ENCODE data around the gene MAMDC4.
"Not testable (repeated sequence)": the region's sequence is repeated elsewhere in the genome, so short reads cannot be mapped to it uniquely, and the experiment has no call there.

Gene MAMDC4

DNA sequence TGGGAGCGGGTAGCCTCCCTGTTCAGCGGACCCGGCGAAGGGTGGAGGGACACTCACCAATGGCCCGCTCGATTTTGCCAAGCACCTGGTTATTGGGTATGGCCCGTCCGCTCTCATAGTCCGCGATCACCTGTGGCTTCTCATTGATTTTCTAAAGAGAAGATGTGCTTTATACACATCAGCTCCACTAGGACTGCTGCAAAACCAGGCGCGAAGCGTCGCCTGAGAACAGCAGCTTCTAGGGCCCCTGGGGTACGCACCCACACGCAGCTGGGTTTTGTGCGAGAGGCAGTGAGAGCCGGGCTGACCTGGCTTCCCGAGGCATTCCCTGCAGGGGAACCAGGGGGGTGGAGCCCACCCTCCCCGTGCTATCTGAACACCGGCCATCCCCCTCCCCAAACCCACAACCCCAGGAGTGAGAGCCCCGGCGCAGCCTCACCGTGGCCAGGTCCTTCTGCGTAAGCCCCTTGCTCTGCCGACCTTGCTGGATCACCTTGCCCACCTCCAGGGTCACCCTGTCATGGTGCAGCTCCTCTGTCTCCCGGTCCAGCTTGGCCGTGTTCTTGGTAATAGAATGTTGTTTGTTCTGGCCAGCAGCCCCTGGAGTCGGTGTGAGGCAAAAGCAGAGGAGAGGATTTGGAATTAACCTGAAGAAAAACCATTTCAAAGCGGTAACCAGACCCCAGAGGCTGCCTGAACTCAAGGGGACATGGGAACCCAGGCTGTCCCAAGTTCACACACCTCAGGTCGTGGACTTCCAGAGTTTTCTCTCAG is 10.9 kb downstream of the MAMDC4 start:
- DNase-seq = no peak

DNA sequence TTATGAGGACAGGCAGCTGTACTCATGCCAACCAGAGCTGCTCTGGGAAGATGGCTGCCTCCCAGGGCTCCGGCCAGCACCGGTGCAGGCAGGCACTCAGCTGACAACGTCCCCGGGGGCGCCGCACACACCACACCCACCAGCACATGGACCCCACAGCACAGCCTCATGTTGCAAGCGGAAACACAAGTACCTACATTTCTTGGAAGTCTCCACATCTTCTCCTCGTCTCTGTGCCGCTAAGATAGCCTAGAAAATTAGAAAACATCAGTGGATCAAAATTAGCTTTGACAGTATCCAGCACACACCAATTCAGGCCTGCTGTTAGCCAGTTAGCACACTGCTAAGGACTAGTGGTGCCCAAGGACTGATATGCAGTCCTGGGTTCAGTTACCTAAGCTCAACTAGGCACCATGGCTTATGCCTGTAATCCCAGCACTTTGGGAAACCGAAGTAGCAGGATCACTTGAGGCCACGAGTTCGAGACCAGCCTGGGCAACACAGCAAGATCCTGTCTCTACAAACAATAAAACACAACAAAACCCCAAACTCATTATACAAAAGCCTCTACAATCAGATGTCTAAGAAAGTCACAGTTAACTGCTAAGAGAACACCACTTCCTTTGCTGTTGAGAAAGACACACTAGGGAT is 11.6 kb downstream of the MAMDC4 start:
- no peak for DNase-seq

DNA sequence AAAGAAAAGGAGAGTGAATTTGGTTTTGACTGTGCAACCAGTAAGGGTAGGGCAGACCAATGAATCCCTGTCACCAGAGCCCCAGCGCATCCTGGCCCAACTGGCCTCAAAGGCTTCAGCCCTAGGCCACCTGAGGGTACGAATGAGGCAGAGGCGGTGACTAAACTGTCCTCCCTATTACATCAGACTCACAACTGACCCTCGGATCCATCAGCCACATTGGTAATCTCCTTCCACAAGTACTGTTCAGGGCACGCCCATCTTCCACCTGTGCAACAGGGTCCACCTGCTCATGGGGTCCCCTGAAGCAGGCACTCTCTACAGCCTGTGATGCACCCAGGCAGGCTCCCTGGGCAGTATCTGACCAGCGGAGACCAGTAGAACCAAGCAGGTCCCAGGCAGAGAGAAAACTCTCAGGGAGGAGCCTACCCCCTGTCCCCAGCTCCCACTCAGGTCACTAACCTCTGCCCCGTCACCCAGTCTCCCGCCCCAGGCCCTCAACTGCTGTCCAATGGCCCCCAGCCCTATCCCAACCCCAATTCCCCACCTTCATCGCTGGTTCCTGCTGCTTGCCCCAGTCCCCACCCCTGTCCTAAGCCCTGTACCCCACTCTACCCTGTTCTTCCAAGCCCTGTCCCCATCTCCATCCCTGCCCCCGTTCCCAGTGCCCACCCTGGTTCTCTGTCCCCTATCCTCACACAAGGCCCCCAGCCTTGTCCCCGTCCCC is 13.1 kb downstream of the MAMDC4 start:
- no peak for DNase-seq

DNA sequence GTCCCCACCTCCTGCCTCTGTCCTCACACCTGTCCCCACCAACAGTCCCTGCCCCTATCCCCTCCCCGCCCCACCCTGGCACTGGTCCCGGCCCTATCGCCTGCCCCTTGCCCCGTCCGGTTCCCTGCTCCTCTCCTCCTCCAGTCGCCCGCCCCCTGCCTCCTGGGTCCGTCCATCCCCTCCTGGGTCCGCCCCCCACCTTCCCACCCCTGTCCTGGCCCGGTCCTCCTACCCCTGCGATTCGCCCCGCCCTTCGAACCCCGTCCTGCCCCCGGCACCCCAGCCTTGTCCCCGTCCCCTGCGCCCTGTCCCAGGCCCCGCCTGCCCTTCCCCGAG is 13.6 kb downstream of the MAMDC4 start:
- no peak for DNase-seq

DNA sequence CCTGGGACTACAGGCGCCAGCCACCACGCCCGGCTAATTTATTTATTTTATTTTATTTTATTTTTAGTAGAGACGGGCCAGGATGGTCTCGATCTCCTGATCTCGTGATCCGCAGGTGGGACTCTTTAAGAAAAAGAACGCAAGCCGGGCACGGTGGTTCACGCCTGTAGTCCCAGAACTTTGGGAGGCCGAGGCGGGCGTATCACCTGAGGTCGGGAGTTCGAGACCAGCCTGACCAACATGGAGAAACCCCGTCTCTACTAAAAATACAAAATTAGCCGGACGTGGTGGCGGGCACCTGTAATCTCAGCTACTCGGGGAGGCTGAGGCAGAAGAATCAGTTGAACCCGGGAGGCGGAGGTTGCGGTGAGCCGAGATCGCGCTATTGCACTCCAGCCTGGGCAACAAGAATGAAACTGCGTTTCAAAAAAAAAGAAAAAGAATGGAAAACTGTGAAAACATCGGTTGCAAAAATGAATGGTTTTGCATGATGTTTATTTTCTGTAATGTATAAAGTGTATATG is 14.8 kb downstream of the MAMDC4 start:
- DNase-seq = not testable (repeated sequence)

DNA sequence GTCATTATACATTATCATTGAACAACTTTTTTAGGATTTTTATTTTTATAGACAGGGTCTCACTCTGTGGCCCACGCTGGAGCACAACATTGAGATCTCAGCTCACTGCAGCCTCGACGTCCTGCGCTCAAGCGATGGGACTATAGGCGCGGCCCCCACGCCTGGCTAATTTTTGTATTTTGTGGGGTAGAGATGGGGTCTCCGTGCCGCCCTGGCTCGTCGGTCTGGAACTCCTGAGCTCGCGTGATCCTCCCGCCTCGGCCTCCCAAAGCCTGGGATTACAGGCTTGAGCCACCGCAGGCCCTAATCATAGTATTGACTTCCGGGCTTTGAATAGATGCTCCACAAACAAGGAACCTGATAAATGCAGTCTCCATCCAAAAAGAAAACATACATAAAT is 15.3 kb downstream of the MAMDC4 start:
- DNase-seq = no peak

DNA sequence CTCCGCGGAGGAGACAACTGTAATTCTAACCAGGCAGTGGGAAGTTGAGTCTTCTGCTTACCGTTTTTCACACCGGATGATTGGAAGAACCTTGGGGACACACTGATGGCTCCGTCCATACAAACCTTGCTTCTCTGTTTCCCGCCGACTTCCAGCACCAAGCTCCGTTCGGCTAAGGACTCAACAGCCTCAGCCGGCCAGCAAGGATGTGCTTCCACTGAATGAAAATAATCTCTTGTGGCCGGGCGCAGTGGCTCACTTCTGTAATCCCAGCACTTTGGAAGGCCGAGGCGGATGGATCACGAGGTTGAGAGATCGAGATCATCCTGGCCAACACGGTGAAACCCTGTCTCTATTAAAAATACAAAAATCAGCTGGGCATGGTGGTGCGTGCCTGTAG is 15.8 kb downstream of the MAMDC4 start:
- no peak for DNase-seq

DNA sequence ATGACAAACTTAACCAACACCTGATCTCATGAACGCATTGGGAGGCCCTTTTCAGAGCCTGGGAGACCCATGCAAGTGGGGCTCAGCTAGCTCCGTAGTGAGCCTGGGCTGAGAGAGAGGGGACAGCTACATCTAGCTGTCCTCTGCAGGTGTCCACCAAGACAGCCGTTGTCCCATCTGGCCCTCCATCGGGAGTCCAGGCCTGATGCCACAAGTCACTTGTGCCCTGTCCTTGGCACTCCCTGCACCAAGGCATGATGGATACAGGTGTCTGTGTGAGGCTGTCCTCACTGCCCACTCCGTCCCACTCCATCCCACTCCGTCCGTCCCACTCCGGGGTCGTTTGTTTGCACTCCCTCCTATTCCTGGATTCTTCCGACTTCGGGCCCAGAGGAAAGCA is 16.5 kb downstream of the MAMDC4 start:
- DNase-seq = no peak

DNA sequence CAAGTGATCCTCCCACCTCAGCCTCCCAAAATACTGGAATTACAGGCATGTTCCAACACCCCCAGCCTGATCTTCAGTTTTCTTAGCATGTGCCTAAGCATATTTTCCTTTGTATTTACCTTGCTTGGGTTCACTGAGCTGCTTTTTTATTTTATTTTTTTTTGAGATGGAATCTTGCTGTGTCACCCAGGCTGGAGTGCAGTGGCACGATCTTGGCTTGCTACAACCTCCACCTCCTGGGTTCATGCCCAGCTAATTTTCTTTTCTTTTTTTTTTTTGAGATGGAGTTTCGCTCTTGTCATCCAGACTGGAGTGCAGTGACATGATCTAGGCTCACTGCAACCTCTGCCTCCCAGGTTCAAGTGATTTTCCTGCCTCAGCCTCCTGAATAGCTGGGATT is 17.5 kb downstream of the MAMDC4 start:
- not testable (repeated sequence) for DNase-seq

DNA sequence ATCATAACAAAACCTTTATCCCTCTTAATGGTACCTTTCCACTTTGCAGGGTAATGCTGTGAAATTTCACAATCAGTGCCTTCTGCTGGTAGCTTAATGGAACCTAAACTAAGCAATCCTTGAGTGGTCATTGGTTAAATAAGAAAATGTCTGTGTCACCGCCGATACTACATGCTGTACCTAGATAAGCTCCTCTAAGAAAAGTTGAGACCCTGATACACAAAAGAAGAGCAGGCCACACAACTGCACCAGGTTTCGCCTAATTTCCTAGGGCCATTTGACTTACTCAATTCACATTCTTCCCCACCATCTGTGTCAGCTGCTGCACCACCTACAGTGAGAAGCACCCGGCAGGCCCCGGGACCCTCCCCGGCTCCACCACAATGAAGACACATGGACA is 23.0 kb downstream of the MAMDC4 start:
- DNase-seq = no peak

DNA sequence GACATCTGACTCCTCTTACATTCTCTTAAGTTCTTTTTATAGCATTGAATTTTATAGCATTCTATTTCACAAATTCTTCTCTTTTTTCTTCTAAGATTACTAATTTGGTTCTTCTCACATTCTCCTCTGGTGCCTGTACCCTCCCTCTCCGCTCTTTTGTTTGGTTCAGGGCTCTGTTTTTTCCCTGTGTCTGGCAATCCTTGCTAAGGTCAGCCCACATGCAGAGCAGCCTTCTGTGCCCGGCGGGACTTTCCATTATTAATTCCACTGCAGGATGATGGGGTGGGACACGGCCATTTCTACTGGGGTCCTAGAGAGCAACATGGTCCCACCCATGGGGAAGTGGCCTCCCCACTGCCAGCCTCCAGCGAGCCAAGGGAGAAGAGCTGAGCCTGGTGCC is 24.3 kb downstream of the MAMDC4 start:
- no peak for DNase-seq

DNA sequence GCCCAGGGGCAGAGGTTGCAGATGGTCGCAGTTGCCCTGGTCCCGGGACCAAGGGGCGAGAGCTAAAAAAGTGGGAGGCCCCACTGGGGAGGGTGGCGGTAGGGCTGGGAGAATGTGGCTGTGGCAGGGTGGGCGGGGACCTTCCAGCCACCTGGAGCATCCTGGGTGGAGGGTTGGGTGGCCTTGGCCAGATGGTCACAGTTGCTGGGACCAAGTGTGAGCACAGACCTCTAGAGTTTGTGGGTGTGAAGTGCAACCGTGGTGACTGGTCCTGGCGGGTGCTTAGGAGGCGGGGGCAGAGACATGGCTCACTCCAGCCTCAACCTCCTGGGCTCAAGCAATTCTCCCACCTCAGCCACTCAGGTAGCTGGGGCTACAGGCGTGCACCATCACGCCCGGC is 28.5 kb downstream of the MAMDC4 start:
- DNase-seq = no peak

DNA sequence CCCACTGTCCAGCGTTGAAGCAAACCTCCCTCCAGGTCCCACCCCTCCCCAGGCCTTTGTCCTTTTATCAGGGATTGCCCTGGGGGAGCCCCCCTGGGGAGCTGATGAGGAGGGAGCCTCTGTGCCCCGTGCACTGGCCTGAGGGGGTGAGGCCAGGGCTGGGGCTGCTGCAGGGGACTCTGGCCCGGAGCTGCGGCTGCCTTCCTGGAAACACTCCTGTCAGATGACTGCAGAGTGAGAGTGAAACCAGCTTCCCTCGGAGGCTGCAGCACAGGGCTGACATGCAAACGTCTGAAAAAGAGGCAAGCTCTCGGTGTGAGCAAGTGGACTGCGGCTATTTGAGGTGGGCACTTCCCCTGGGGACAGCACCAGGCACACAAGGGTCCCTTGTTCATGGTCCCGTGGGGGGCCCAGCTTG is 29.6 kb downstream of the MAMDC4 start:
- DNase-seq = no peak

DNA sequence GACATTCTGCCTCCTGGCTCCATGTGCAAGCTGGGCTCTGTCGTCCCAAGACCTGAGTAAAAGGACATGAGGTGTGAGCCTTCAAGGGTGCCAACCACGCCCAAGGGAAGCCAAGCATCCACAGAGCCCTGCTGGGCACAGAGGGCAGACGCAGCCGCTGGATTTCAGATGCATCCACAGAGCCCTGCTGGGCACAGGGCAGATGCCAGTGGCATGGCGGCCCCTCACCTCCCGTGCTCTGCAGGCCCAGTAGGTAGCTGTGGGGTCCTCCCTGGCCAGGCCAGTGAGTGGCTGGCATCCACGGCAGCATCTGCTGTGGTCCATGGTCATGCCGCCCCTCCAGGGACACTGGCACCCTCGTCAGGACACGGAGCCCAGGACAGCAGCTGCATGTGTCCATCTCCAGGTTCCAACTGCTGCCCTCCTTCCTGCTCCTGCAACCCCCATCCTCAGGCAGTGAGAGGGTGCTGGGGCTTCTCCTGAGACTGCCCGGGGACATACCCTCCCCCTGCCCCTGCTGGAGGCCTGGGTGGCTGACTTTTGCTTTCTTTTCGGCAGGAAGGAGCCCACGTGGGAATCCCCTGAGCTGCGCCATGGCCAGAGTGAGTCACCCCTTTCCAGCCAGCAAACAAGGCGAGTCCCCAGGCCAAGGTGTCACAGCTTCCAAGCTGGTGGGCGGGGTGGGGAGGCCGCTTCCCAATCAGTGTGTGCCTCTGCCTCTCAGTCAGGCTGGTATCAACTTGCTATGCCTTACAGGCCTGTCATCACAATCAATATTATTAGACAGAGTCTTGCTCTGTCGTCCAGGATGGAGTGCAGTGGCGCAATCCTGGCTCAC is 30.2 kb downstream of the MAMDC4 start:
- no peak for DNase-seq

DNA sequence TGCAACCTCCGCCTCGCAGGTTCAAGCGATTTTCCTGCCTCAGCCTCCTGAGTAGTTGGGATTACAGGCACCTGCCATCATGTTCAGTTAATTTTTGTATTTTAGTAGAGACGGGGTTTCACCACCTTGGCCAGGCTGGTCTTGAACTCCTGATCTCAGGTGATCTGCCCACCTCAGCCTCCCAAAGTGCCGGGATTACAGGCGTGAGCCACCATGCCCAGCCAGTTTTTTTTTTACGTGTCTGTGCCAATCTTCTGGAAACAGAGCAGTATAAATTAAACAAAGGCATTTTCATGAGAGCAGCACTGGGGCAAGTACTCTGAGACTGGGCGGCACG is 30.8 kb downstream of the MAMDC4 start:
- DNase-seq = not testable (repeated sequence)

DNA sequence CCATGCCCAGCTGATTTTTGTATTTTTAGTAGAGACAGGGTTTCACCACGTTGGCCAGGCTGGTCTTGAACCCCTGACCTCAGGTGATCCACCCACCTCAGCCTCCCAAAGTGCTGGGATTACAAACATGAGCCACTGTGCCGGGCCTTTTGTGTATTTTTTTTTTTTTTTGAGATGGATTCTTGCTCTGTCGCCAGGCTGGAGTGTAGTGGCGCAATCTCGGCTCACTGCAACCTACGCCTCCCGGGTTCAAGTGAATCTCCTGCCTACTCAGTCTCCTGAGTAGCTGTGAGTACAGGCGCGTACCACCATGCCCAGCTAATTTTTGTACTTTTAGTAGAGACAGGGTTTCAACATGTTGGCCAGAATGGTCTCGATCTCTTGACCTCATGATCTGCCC is 31.5 kb downstream of the MAMDC4 start:
- not testable (repeated sequence) for DNase-seq

DNA sequence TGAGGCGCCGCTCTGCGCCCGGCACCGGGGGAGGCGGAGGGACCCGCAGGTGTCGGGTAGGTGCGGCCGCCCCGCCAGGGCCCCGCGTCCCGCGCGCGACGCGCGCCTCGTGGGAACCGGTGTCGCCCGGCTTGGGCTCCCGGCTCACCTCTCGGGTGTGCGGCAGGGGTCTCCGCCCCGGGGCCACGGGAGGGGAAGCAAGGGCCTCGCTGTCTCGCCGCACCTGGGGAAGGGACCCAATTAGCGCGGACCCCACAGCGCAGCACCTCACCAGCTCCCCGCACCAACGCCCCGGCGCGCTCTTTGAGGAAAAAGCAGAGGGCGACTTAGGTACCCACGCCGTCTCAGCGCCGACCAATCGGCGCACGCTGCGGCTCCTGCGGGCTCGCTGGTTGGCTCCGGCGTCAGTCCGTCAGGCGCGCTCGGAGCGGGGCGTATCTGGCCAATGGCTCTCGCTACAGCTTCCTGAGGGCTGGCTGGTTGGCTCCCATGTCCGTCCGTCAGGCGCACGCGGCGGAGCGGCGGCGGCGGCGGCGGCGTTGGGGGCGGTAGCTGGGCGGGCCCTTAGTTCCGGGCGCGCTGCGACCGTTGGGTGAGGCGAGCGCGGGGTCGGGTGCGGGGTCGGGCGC is 33.9 kb downstream of the MAMDC4 start, which contains the start of gene TRAF2:
Gene TRAF2, plus strand, starts transcription at position 567 of the 629 bp plus-strand sequence. CDS start 12,225 bp downstream, outside the sequence.
- DNase-seq = peak; percentile 90

DNA sequence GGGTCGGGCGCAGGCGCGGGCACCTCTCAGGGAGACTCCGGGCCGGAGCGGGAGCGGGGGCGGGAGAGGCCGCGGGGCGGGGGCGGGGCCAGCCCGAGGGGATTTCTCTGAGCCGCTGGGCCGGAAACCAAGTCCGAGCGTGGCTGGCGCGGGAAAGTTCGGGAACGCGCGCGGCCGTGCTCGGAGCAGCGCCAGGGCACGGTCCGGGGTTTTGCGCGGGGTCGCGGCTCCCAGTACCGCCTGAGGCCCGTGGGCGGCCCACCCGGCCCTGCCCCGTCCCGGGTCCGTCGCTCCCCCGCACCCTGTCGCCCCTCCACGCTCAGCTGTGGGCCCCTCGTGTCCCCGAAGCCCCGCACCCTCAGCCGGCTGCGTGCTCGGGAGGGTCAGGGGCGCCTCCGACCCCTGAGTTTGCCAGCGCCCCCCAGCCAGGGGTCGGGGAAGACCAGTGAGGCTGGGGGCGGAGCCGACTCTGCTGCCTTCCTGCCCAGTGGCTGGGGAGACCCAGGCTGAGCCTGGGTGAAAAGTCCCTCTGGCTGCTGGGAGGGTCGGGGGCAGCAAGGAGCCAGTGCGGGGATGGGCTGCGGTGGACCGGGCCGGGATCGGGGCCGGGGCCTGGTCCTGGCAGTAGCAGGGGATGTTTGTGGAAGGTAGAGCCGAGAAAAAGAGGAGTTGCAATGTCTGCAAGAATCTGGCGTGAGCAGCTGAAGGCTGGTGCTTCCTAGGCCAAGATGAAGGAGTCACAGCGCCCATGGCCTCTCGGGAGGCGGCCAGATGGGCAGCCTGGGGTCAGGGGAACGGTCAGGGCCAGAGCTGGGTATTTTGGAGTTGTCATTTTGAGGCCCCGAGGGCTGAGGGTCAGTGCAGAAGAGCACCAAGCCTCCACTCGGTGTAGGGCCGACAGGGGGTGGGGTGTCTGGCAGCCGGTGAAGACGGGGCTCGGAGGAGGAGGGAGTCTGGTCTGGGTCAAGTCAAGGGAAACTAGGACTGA is 34.8 kb downstream of the MAMDC4 start:
- no peak for DNase-seq

DNA sequence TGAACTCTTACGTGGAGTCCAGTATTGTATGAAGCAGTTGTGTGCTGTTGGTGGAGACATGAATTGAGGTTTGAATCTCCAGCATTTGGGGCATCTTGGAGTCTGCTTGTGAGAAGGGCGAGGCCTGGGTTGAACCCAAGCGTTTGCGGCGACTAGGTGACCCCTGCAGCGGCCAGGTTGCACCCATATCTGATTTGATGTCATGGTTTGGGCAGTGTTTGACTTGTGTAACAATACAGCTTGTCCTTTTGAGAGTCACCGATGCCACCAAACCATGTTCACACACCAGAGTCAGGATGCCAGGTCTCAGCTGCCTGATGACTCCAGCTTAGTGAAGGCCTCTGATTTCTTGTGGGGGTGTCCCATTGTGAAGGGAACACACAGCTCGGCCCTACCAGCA is 36.3 kb downstream of the MAMDC4 start:
- DNase-seq = no peak

DNA sequence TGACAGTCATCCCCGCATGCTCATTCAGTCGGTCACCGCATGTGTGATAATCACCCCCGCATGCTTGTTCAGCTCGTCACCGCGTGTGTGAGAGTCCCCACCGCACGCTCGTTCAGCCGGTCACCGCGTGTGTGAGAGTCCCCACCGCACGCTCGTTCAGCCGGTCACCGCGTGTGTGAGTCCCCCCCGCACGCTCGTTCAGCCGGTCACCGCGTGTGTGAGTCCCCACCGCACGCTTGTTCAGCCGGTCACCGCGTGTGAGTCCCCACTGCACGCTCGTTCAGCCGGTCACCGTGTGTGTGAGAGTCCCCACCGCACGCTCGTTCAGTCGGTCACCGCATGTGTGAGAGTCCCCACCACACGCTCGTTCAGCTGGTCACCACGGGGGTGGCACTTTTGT is 37.7 kb downstream of the MAMDC4 start:
- DNase-seq = no peak

DNA sequence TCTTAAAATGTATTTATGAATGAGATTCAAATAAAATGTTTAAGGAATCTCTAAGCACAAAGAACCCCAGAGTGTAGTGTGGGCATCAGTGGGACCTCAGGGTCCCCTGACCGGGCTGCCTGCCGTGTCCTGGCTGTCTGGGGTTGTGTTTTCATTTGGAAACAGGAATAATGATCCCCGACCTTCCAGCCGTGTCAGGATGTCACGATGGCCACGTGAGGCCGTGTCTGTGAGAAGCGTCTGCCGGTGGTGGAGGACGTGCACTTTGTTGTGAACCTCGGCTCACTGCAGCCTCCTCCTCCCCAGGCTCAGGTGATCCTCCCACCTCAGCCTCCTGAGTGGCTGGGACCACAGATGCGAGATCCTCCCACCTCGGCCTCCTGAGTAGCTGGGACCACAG is 38.5 kb downstream of the MAMDC4 start:
- DNase-seq = no peak

Measured in GF-D8 (cell line).